ENCODE data around the gene USH2A. TPM values are rescaled to one million over a fixed set of nuclear protein-coding genes. Genes with fewer than 3 reads are reported as not detected.

The USH2A gene
- total RNA-seq, 1 donor from 2014 or later, result 0.04 TPM

GRCh38 chr1:215744419-215744818, 678.8 kb downstream of the USH2A start:
- H3K4me3 Mint-ChIP-seq, result no peak overlapping the region
- no peak overlapping the region for H3K27ac Mint-ChIP-seq
- Histone ChIP-seq H3F3A (ENCODE audit: low read depth) (no peaks in the 10 kb centered on the region), H3K4me3 (no peak overlapping the region), H3K4me2 (no peak overlapping the region), H2AFZ (replicated peaks) (no peak overlapping the region), H3K36me3 (no peaks in the 10 kb centered on the region), H3K9ac (no peak overlapping the region), H3K27ac (no peak overlapping the region), H3K27me3 (no peaks in the 10 kb centered on the region), H3K4me1 (no peaks in the 10 kb centered on the region), H3K9me3 (ENCODE audit: low read depth) (no peaks in the 10 kb centered on the region), H3K79me2 (ENCODE audit: low read depth) (no peaks in the 10 kb centered on the region), H4K20me1 (ENCODE audit: low read depth) (no peaks in the 10 kb centered on the region)
- no peaks in the 10 kb centered on the region for H3K36me3 Mint-ChIP-seq
- DNase-seq (ENCODE audit: low spot score), result no peak
- H3K9me3 Mint-ChIP-seq, result no peaks in the 10 kb centered on the region
- no peaks in the 10 kb centered on the region for H3K27me3 Mint-ChIP-seq (ENCODE audit: insufficient read depth, low read depth)
- peaks cover 3% of the 10 kb centered on the region for H3K4me1 Mint-ChIP-seq
- TF ChIP-seq EZH2 (IDR thresholded peaks at IDR 0.05) (no peak), EZH2phosphoT487 (IDR thresholded peaks at IDR 0.05) (no peak), CTCF (IDR thresholded peaks at IDR 0.05) (no peak)

- Histone ChIP-seq H3F3A (ENCODE audit: low read depth) (no peaks in the 10 kb centered on the region), H3K4me3 (no peak overlapping the region), H2AFZ (replicated peaks) (no peak overlapping the region), H3K9ac (no peak overlapping the region), H3K36me3 (no peaks in the 10 kb centered on the region), H3K9me3 (ENCODE audit: low read depth) (no peaks in the 10 kb centered on the region), H3K79me2 (ENCODE audit: low read depth) (no peaks in the 10 kb centered on the region), H3K4me2 (no peak overlapping the region), H4K20me1 (ENCODE audit: low read depth) (no peaks in the 10 kb centered on the region), H3K27me3 (no peaks in the 10 kb centered on the region), H3K4me1 (no peaks in the 10 kb centered on the region), H3K27ac (no peak overlapping the region)
- no peak for DNase-seq (ENCODE audit: low spot score)
- H3K27ac Mint-ChIP-seq, result no peak overlapping the region
- no peaks in the 10 kb centered on the region for H3K4me1 Mint-ChIP-seq
- H3K27me3 Mint-ChIP-seq (ENCODE audit: insufficient read depth, low read depth), result no peaks in the 10 kb centered on the region
- H3K9me3 Mint-ChIP-seq, result no peaks in the 10 kb centered on the region
- TF ChIP-seq EZH2 (IDR thresholded peaks at IDR 0.05) (no peak), CTCF (IDR thresholded peaks at IDR 0.05) (no peak), EZH2phosphoT487 (IDR thresholded peaks at IDR 0.05) (no peak)
- no peak overlapping the region for H3K4me3 Mint-ChIP-seq
- no peaks in the 10 kb centered on the region for H3K36me3 Mint-ChIP-seq
Measured at GRCh38 chr1:215739025-215739424, 684.2 kb downstream of the USH2A start.

- no peak for DNase-seq (ENCODE audit: low spot score)
- Mint-ChIP-seq H3K36me3 (no peaks in the 10 kb centered on the region), H3K27me3 (ENCODE audit: insufficient read depth, low read depth) (peaks cover 2% of the 10 kb centered on the region), H3K9me3 (no peaks in the 10 kb centered on the region), H3K27ac (no peak overlapping the region), H3K4me3 (no peak overlapping the region), H3K4me1 (no peaks in the 10 kb centered on the region)
- TF ChIP-seq CTCF (IDR thresholded peaks at IDR 0.05) (no peak), EZH2phosphoT487 (IDR thresholded peaks at IDR 0.05) (no peak), EZH2 (IDR thresholded peaks at IDR 0.05) (no peak)
- Histone ChIP-seq H3K4me2 (no peak overlapping the region), H4K20me1 (ENCODE audit: low read depth) (no peaks in the 10 kb centered on the region), H2AFZ (replicated peaks) (no peak overlapping the region), H3F3A (ENCODE audit: low read depth) (no peaks in the 10 kb centered on the region), H3K36me3 (no peaks in the 10 kb centered on the region), H3K79me2 (ENCODE audit: low read depth) (no peaks in the 10 kb centered on the region), H3K9me3 (ENCODE audit: low read depth) (no peaks in the 10 kb centered on the region), H3K4me1 (no peaks in the 10 kb centered on the region), H3K9ac (no peak overlapping the region), H3K27me3 (no peaks in the 10 kb centered on the region), H3K4me3 (no peak overlapping the region), H3K27ac (no peak overlapping the region)
Measured at GRCh38 chr1:215731699-215732098, 691.5 kb downstream of the USH2A start.
